Measurements from ENCODE around the gene PLBD2.

PLBD2 gene

GRCh38 chr12:113438523-113439300 is 80.3 kb downstream of the PLBD2 start:
- FAIRE-seq = no peak
- DNase-seq (ENCODE audit: insufficient read length, low spot score) = no peak

DNA sequence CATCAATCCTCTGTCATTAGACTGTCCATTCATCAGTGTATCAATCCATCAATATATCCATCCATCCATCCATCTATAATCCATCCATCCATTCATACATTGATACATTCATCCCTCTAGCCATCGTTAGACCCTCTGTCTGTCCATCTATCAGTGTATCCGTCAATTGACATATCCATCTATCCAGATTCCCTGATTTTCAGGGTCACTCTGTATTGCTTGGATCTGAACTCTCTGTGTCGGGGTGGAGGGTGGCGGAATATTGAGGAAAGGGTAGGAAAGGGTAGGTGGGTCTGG is 80.9 kb downstream of the PLBD2 start:
- FAIRE-seq = no peak

DNA sequence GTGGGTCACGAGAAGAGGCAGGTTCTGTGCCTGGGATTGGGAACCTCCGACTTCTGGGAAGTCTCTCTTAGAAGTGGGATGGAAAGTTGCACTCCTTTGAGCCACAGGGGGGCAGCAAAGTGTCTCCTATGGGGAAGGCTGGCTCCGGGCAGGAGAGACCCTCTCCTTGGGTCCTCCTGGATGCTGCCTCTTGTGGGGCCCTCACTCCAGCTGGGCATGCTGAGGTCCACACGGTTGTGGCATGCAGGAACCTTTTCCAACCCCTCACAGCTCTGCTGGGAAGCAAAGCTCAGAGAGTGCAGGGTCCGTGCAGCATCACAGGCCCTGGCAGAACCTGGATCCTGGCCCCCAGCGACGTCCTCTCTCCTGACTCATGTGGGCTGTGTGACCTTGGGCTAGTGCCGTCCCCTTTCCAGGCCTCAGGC is 81.2 kb downstream of the PLBD2 start:
- no peak for FAIRE-seq
- DNase-seq (ENCODE audit: insufficient read length, low spot score) = no peak

More for the DNA sequence above, 80.9 kb downstream of the PLBD2 start:
- DNase-seq (ENCODE audit: insufficient read length, low spot score) = no peak

DNA sequence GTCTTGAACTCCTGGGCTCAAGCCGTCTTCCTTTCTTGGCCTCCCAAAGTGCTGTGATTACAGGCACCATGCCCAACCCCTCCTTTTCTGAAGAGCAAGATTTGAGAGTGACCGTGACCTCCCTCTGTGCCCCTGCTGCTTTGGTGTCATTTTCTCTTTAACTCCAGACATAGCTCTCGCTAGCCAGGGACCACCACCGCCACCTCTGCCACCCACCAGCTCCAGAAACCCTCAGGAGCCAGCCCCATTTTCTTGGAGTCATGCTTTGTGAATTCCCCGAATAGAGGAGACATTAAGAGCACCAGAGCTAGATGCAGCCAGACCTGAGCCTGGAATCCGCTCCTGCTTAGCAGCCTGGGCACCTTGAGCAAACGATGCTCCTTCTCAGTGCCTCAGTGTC is 81.9 kb downstream of the PLBD2 start:
- FAIRE-seq (no peak), DNase-seq (ENCODE audit: insufficient read length, low spot score) (no peak)
